Small intestine (tissue), 7 donors: ENCODE results near the gene ANKRD17. TPM values are rescaled to one million over a fixed set of nuclear protein-coding genes. Genes with fewer than 3 reads are reported as not detected.
A peak's percentile ranks its signal among the peaks of the same experiment; 100 is the strongest.
"Not testable (repeated sequence)": the region's sequence is repeated elsewhere in the genome, so short reads cannot be mapped to it uniquely, and the experiment has no call there.

Experiments used
- DNase-seq, 2 donors: peaks; one replicate each; pipeline versions ENCODE4 v3.0.0 to v3.0.0-alpha.2; 2013
- FAIRE-seq: peaks from 2 replicates; lab custom pipeline; 2012; peaks lifted over from hg19 to GRCh38; lab: Jason Lieb, UNC
- H3K27ac ChIP-seq, 3 donors: one replicate each; pipeline ENCODE4 v1.5.1; 2013; ENCODE audit warnings: low read length in 2 of 3, mild to moderate bottlenecking in 2 of 3, control low read depth in 1 of 3, inconsistent platforms in 1 of 3, low read depth in 1 of 3, moderate library complexity in 1 of 3
- H3K27me3 ChIP-seq, 3 donors: one replicate each; pipeline ENCODE4 v1.6.1; 2013; ENCODE audit warnings: low read length in 3 of 3, inconsistent platforms in 1 of 3; ENCODE audit not compliant: control insufficient read depth in 3 of 3, insufficient read depth in 3 of 3
- H3K36me3 ChIP-seq, 3 donors: one replicate each; pipeline ENCODE4 v1.6.1; 2013; ENCODE audit warnings: low read length in 3 of 3, inconsistent platforms in 1 of 3, low read depth in 1 of 3, mild to moderate bottlenecking in 1 of 3, moderate library complexity in 1 of 3; ENCODE audit not compliant: control insufficient read depth in 3 of 3, insufficient read depth in 2 of 3
- H3K4me1 ChIP-seq, 3 donors: one replicate each; pipeline ENCODE4 v1.6.1; 2013; ENCODE audit warnings: low read length in 2 of 3, inconsistent platforms in 1 of 3, low read depth in 1 of 3, mild to moderate bottlenecking in 1 of 3, moderate library complexity in 1 of 3; ENCODE audit not compliant: control insufficient read depth in 3 of 3, insufficient read depth in 2 of 3
- H3K4me3 ChIP-seq, 3 donors: one replicate each; pipeline ENCODE4 v1.5.1; 2013; ENCODE audit warnings: low read length in 3 of 3, control low read depth in 1 of 3, inconsistent platforms in 1 of 3, low read depth in 1 of 3, mild to moderate bottlenecking in 1 of 3, moderate library complexity in 1 of 3
- H3K9me3 ChIP-seq, 2 donors: one replicate each; pipeline ENCODE4 v1.6.1; 2013; ENCODE audit warnings: low read depth in 1 of 2, low read length in 1 of 2; ENCODE audit not compliant: control insufficient read depth in 2 of 2, insufficient read depth in 1 of 2
- WGBS, 3 donors: extraction: QIAGEN DNeasy Blood & Tissue Kit; methylation state at CpG; one replicate each; pipeline ENCODE4 v1.1.7; 2013; 5-methylcytosine and 5-hydroxymethylcytosine counted together
- polyA plus RNA-seq, 4 donors: library from polyadenylated mRNA; stranded (reverse) in 3 of 4; unstranded in 1 of 4; fragments of 200-250 nt in 3 of 4; fragments of 120-200 nt in 1 of 4; gene quantifications; one replicate each; pipeline versions ENCODE4 v1.2.1 to v1.2.3, GENCODE V29; 2013
- donor health status: healthy with polysubstance abuse.
- donor health status: control.
- donor health status: control.
- donor health status: Bipolar disorder and iron deficiency.
- donor health status: healthy.

ANKRD17 gene
- polyA plus RNA-seq, 4 donors, result 12.2 to 52.3 (median 12.9) TPM

- no peak for FAIRE-seq
- H3K4me1 ChIP-seq, result peaks cover 3 to 11% (median 5%) of the 10 kb centered on the region in 3 donors
- WGBS, 3 donors, result 47 to 78% (median 51%) methylated on average over 4 of the region's 4 CpGs
- peaks cover 0 to 5% (median 2%) of the 10 kb centered on the region in 3 donors for H3K36me3 ChIP-seq
- no peaks in the 10 kb centered on the region for H3K9me3 ChIP-seq
- H3K4me3 ChIP-seq, result no peak overlapping the region
- H3K27me3 ChIP-seq, result no peaks in the 10 kb centered on the region
- H3K27ac ChIP-seq, result peak overlapping the region; percentile 35 to 68 (median 60)
- DNase-seq, result peak; percentile 50 to 61
Measured at GRCh38 chr4:73244945-73245601, 13.5 kb downstream of the ANKRD17 start.

GRCh38 chr4:73237044-73237443 is 21.6 kb downstream of the ANKRD17 start:
- Histone ChIP-seq H3K36me3 (peaks cover 4 to 9% (median 5%) of the 10 kb centered on the region in 3 donors), H3K9me3 (no peaks in the 10 kb centered on the region), H3K4me1 (no peaks in the 10 kb centered on the region), H3K27ac (no peak overlapping the region), H3K27me3 (no peaks in the 10 kb centered on the region), H3K4me3 (no peak overlapping the region)
- FAIRE-seq (no peak), DNase-seq (no peak)
- WGBS, 3 donors, result 85 to 92% (median 91%) methylated on average over 2 of the region's 2 CpGs

- no peak overlapping the region for H3K27ac ChIP-seq
- DNase-seq, result no peak
- H3K4me3 ChIP-seq, result no peak overlapping the region
- H3K9me3 ChIP-seq, result no peaks in the 10 kb centered on the region
- peaks cover 4 to 9% (median 5%) of the 10 kb centered on the region in 3 donors for H3K36me3 ChIP-seq
- no peaks in the 10 kb centered on the region for H3K4me1 ChIP-seq
- no peaks in the 10 kb centered on the region for H3K27me3 ChIP-seq
- no peak for FAIRE-seq
- WGBS, 3 donors, result 92 to 98% (median 97%) methylated on average over 1 of the region's 1 CpG
Measured at GRCh38 chr4:73236151-73236550, 22.4 kb downstream of the ANKRD17 start.

GRCh38 chr4:73234712-73235111 is 23.9 kb downstream of the ANKRD17 start:
- Histone ChIP-seq H3K27me3 (no peaks in the 10 kb centered on the region), H3K36me3 (peaks cover 4 to 9% (median 5%) of the 10 kb centered on the region in 3 donors), H3K27ac (no peak overlapping the region), H3K4me3 (no peak overlapping the region), H3K9me3 (no peaks in the 10 kb centered on the region), H3K4me1 (no peaks in the 10 kb centered on the region)
- 77 to 96% (median 87%) methylated on average over 1 of the region's 1 CpG for WGBS, 3 donors
- no peak for FAIRE-seq
- DNase-seq, result no peak

GRCh38 chr4:73231518-73232487 is 26.8 kb downstream of the ANKRD17 start:
- FAIRE-seq (no peak), DNase-seq (peak in 1 of 2 donors; percentile 33)
- peaks cover 4 to 9% (median 5%) of the 10 kb centered on the region in 3 donors for H3K36me3 ChIP-seq
- no peaks in the 10 kb centered on the region for H3K27me3 ChIP-seq
- 70 to 88% (median 82%) methylated on average over 8 of the region's 8 CpGs for WGBS, 3 donors
- no peak overlapping the region for H3K4me3 ChIP-seq
- H3K4me1 ChIP-seq, result no peaks in the 10 kb centered on the region
- no peak overlapping the region for H3K27ac ChIP-seq
- no peaks in the 10 kb centered on the region for H3K9me3 ChIP-seq

- Histone ChIP-seq H3K36me3 (peaks cover 4 to 13% (median 5%) of the 10 kb centered on the region in 3 donors), H3K27ac (no peak overlapping the region), H3K4me1 (no peaks in the 10 kb centered on the region), H3K27me3 (no peaks in the 10 kb centered on the region), H3K9me3 (no peaks in the 10 kb centered on the region), H3K4me3 (no peak overlapping the region)
- 94 to 96% (median 94%) methylated on average over 3 of the region's 3 CpGs for WGBS, 3 donors
- FAIRE-seq (peak; percentile 10), DNase-seq (no peak)
Measured at GRCh38 chr4:73230865-73231517, 27.6 kb downstream of the ANKRD17 start.

- DNase-seq, H3K4me1 ChIP-seq, H3K4me3 ChIP-seq, H3K27ac ChIP-seq, H3K27me3 ChIP-seq, H3K9me3 ChIP-seq, FAIRE-seq: not testable (repeated sequence)
- WGBS, 3 donors, result 86 to 95% (median 91%) methylated on average over 3 to 5 of the region's 6 CpGs
- peaks cover 0 to 16% (median 0%) of the 10 kb centered on the region in 3 donors for H3K36me3 ChIP-seq
Measured at GRCh38 chr4:73228800-73229199, 29.8 kb downstream of the ANKRD17 start.

GRCh38 chr4:73224886-73225285 is 33.7 kb downstream of the ANKRD17 start:
- FAIRE-seq (no peak), DNase-seq (no peak)
- H3K4me1 ChIP-seq, result peaks cover 2 to 3% (median 3%) of the 10 kb centered on the region in 3 donors
- no peaks in the 10 kb centered on the region for H3K9me3 ChIP-seq
- 79 to 90% (median 87%) methylated on average over 3 of the region's 3 CpGs for WGBS, 3 donors
- no peaks in the 10 kb centered on the region for H3K27me3 ChIP-seq
- H3K27ac ChIP-seq, result no peak overlapping the region
- no peak overlapping the region for H3K4me3 ChIP-seq
- peaks cover 0 to 14% (median 0%) of the 10 kb centered on the region in 3 donors for H3K36me3 ChIP-seq
